ENCODE data around the gene KIRREL3. TPM values are rescaled to one million over a fixed set of nuclear protein-coding genes. Genes with fewer than 3 reads are reported as not detected.

Gene KIRREL3
- polyA plus RNA-seq, 2 of the 4 experiments (the other 2 are of a cell fraction) = 3.0 to 11.0 TPM

GRCh38 chr11:126919147-126919823 is 81.3 kb downstream of the KIRREL3 start (continued):
- no peak for TF ChIP-seq CHD2 (IDR thresholded peaks at IDR 0.05; ENCODE audit: low read length, partially characterized antibody)
- no peak for TF ChIP-seq HDAC2 (IDR thresholded peaks at IDR 0.05)

- POLR2A ChIA-PET = no interaction called here
- WGBS (ENCODE audit: missing lambda C conversion rate) = 51% methylated on average over 1 of the region's 1 CpG
- H3K27ac ChIP-seq = peak overlapping the region; percentile 71 to 93
These were observed 82.0 kb downstream of the KIRREL3 start for GRCh38 chr11:126918556-126918955.

More at GRCh38 chr11:126918556-126918955, 82.0 kb downstream of the KIRREL3 start:
- Histone ChIP-seq H3K4me3 (no peak overlapping the region), H3K4me2 (peak overlapping the region; percentile 66), H3K4me1 (peaks cover 34% of the 10 kb centered on the region), H3K9me3 (no peaks in the 10 kb centered on the region)
- CTCF ChIA-PET = interaction anchor here (2.2 kb wide), 1 partner anchor 72 kb away, joined by 6 read pairs; no protein-coding TSS in a partner anchor
- ATAC-seq (no peak), FAIRE-seq (no peak), DNase-seq (ENCODE audit: low read depth in 1 of 2, low spot score in 1 of 2) (no peak)
- no peak for TF ChIP-seq REST (IDR thresholded peaks at IDR 0.05)
- no peak for TF ChIP-seq BCL3 (IDR thresholded peaks at IDR 0.05)
- TF ChIP-seq MAX (IDR thresholded peaks at IDR 0.05) = no peak
- TF ChIP-seq HOXB13 (CRISPR knock-in tag; IDR thresholded peaks at IDR 0.05; ENCODE audit: low read depth) = no peak
- no peak for TF ChIP-seq EHF (CRISPR knock-in tag; IDR thresholded peaks at IDR 0.05)
- no peak for TF ChIP-seq JUN (IDR thresholded peaks at IDR 0.05)
- TF ChIP-seq TP53 (CRISPR knock-in tag; IDR thresholded peaks at IDR 0.05) = no peak
- no peak for TF ChIP-seq BHLHE40 (IDR thresholded peaks at IDR 0.05; ENCODE audit: low read depth, low read length)
- TF ChIP-seq SMC3 (IDR thresholded peaks at IDR 0.05) = no peak
- TF ChIP-seq EP300 (IDR thresholded peaks at IDR 0.05) = no peak
- TF ChIP-seq RARB (CRISPR knock-in tag; IDR thresholded peaks at IDR 0.05) = no peak
- no peak for TF ChIP-seq FOXS1 (CRISPR knock-in tag; IDR thresholded peaks at IDR 0.05)
- no peak for TF ChIP-seq ZFP36 (IDR thresholded peaks at IDR 0.05; ENCODE audit: borderline replicate concordance, partially characterized antibody)
- no peak for TF ChIP-seq CEBPB (IDR thresholded peaks at IDR 0.05)
- no peak for TF ChIP-seq CHD2 (IDR thresholded peaks at IDR 0.05; ENCODE audit: low read length, partially characterized antibody)
- no peak for TF ChIP-seq CTCF (IDR thresholded peaks at IDR 0.05)

Measured in A549 (cell line).